WERI-Rb-1 (cell line): ENCODE measurements around the gene UTF1.

Experiments
- DNase-seq: peaks from one replicate; pipeline ENCODE4 v3.0.0-alpha.2; 2020
- H3K27ac ChIP-seq: fragments of 250-450 bp; sonication (Bioruptor Pico); 2 replicates; pipeline ENCODE4 v1.5.1; 2020; ENCODE audit warnings: mild to moderate bottlenecking, moderate library complexity
- H3K27me3 ChIP-seq: fragments of 250-450 bp; sonication (Bioruptor Pico); 2 replicates; pipeline ENCODE4 v1.5.1; 2021; ENCODE audit warnings: mild to moderate bottlenecking, low read depth, moderate library complexity; ENCODE audit not compliant: insufficient read depth, severe bottlenecking
- H3K36me3 ChIP-seq: fragments of 250-450 bp; sonication (Bioruptor Pico); 2 replicates; pipeline ENCODE4 v1.5.1; 2020; ENCODE audit warnings: mild to moderate bottlenecking, moderate library complexity
- H3K4me3 ChIP-seq: 2 replicates; pipeline ENCODE4 v1.5.1; 2011; ENCODE audit warnings: low read depth, mild to moderate bottlenecking, control low read depth, low read length
- H3K9me3 ChIP-seq: fragments of 250-450 bp; sonication (Bioruptor Pico); 2 replicates; pipeline ENCODE4 v1.5.1; 2021; ENCODE audit warnings: mild to moderate bottlenecking, moderate library complexity; ENCODE audit not compliant: severe bottlenecking
- CTCF ChIP-seq: IDR thresholded peaks from 2 replicates; pipeline ENCODE4 v1.5.1; 2011; ENCODE audit warnings: low read depth, mild to moderate bottlenecking, control low read depth, inconsistent platforms, low read length

UTF1 gene, protein sequence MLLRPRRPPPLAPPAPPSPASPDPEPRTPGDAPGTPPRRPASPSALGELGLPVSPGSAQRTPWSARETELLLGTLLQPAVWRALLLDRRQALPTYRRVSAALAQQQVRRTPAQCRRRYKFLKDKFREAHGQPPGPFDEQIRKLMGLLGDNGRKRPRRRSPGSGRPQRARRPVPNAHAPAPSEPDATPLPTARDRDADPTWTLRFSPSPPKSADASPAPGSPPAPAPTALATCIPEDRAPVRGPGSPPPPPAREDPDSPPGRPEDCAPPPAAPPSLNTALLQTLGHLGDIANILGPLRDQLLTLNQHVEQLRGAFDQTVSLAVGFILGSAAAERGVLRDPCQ

GRCh38 chr10:133230044-133230361, at the start of gene UTF1:
UTF1 (plus strand) TSS chr10:133230217; CDS start chr10:133230289, 72 bp downstream.
- no peaks in the 10 kb centered on the region for H3K36me3 ChIP-seq
- H3K9me3 ChIP-seq: no peaks in the 10 kb centered on the region
- peak within 1 kb of the TSS; percentile 26 for H3K4me3 ChIP-seq
- no peak for TF ChIP-seq CTCF
- H3K27me3 ChIP-seq: peaks cover 8% of the 10 kb centered on the region
- no peak within 1 kb of the TSS for H3K27ac ChIP-seq
- no peak for DNase-seq

DNA sequence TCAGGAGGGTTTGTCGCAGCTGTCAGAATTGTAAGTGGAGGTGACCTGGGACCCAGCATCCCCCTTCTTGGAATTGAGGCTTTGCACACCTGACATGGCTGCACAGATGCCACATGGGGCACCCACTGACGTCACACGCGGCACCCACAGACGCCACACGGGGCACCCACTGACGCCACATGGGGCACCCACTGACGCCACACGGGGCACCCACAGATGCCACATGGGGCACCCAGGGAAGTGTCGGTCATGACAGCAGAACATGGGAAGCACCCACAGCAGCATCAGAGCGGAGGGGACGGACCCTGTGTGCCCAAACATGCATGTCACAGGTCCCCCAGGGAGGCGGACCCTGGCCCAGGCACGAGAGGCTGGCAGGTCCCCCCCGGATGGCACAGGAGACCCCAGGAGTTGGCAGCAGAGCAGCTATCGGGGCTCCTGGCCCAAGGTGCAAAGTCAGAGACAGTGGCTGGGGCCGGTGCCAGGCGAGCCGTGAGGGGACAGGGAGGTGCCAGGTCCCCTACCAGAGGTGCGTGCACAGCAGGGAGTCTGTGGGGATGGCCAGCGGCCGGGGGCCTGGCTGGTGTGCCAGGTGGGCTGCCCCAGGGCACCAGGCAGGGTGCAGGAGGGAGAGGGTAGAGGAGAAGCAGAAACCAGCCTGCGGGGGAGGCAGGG, 48.9 kb upstream of the UTF1 start:
- peaks cover 2% of the 10 kb centered on the region for H3K9me3 ChIP-seq
- H3K27ac ChIP-seq: no peak overlapping the region
- TF ChIP-seq CTCF: no peak
- no peak overlapping the region for H3K4me3 ChIP-seq
- DNase-seq: no peak
- H3K27me3 ChIP-seq: no peaks in the 10 kb centered on the region
- H3K36me3 ChIP-seq: no peaks in the 10 kb centered on the region

DNA sequence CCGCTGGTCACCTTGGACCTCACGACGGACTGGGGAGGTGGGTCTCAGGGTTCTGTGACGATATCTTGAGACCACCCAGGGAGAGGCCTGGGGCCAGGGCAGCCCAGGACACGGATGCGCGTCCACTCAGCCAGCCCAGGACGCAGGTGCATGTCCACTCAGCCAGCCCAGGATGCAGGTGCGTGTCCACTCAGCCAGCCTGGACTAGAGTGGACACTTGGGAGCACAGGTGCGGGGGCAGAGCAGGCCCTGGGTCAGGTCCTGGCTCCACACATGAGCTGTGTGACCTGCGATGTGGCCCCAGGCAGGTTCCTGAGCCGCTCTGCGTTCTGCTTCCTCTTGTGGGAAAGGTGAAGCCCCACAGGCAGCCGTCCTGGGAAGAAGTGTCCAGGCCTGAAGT, 47.8 kb upstream of the UTF1 start:
- H3K4me3 ChIP-seq: no peak overlapping the region
- H3K9me3 ChIP-seq: peaks cover 2% of the 10 kb centered on the region
- DNase-seq: no peak
- no peaks in the 10 kb centered on the region for H3K27me3 ChIP-seq
- H3K27ac ChIP-seq: no peak overlapping the region
- H3K36me3 ChIP-seq: no peaks in the 10 kb centered on the region
- TF ChIP-seq CTCF: no peak

DNA sequence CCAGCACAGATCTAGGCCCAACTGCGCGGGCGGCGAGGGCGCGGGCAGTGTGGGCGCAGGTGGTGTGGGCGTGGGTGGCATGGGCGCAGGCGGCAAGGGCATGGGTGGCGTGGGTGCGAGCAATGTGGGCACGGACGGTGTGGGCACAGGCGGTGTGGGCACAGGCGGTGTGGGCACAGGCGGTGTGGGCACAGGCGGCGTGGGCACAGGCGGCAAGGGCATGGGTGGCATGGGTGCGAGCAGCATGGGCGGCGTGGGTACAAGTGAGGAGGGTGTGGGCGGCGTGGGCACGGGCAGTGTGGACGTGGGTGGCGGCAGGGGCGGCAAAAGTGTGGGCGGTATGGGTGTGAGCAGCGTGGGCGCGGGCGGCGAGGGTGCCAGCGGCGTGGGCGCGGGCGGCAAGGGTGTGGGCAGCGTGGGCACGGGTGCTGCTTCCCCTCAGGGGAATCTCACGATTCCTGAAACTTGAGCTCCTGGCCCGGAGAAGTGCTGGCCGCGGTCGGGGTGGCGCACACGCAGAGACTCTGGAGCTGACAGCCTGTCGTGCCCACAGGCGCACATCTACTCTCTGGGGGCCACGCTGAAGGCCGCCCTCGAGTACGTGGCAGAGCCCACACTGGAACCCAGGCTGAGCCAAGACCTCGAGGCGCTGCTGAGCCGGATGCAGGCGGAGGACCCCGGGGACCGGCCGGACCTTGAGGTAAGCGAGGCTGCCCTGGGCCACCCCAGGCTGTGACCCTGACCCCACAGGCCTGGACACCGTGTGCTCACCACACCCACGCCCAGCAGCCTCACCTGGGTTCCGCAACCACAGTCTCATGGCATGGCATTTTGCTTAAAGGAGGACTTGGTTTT, 47.0 kb upstream of the UTF1 start:
- DNase-seq: no peak
- Histone ChIP-seq H3K9me3 (no peaks in the 10 kb centered on the region), H3K27ac (no peak overlapping the region), H3K4me3 (no peak overlapping the region), H3K27me3 (no peaks in the 10 kb centered on the region), H3K36me3 (no peaks in the 10 kb centered on the region)
- no peak for TF ChIP-seq CTCF

DNA sequence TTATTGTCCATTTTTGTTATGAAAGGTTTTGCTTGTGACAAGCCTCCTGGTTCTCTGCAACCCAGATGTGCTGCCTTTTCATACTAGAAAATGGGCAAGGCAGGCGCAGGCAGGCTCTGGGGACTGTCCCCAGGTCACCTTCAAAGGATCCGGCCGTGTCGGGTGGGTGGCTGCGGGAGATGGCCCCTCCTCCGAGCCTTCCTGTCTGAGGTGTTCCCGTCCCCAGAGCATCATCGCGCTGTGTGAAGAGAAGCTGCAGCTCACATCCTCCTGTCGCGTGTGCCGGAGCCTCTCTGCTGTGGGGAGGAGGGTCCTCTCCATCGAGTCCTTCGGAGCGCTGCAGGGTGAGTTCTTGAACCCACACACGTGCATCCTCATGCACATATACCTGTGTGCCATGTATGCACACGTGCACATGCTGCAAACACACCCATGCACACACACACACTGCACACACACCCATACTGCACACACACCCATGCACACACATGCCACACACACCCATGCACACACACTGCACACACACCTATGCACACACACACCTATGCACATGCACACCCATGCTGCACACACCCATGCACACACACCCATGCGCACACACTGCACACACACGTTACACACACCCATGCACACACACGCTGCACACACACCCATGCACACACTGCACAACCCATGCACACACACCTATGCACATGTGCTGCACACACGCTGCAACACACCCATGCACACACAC, 46.2 kb upstream of the UTF1 start:
- Histone ChIP-seq H3K4me3 (no peak overlapping the region), H3K27me3 (no peaks in the 10 kb centered on the region), H3K36me3 (no peaks in the 10 kb centered on the region), H3K9me3 (no peaks in the 10 kb centered on the region), H3K27ac (no peak overlapping the region)
- no peak for DNase-seq
- no peak for TF ChIP-seq CTCF
